ENCODE results near the gene TUFT1.

DNA sequence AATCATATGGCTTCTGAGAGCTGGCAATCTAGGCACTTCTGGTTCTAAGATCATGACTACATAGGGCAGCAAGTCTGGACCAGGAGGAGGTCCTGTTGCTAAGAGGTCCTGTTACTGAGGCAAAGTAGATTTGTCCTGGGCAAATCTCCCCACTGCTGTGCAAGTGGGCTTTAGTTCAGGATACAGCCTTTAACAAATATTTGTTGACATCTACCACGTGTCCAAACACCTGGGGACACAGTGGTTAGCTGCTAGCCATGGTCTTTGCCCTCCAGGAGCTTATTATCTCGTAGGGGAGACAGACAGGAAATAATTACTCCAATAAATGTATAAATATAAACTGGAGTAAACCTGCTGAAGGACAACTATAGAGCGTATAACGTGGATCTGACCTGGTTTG lies 25.7 kb upstream of the TUFT1 start:
- TF ChIP-seq, protein P1, sequence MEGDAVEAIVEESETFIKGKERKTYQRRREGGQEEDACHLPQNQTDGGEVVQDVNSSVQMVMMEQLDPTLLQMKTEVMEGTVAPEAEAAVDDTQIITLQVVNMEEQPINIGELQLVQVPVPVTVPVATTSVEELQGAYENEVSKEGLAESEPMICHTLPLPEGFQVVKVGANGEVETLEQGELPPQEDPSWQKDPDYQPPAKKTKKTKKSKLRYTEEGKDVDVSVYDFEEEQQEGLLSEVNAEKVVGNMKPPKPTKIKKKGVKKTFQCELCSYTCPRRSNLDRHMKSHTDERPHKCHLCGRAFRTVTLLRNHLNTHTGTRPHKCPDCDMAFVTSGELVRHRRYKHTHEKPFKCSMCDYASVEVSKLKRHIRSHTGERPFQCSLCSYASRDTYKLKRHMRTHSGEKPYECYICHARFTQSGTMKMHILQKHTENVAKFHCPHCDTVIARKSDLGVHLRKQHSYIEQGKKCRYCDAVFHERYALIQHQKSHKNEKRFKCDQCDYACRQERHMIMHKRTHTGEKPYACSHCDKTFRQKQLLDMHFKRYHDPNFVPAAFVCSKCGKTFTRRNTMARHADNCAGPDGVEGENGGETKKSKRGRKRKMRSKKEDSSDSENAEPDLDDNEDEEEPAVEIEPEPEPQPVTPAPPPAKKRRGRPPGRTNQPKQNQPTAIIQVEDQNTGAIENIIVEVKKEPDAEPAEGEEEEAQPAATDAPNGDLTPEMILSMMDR (tag by site-specific recombination; IDR thresholded peaks at IDR 0.05) = no peak
- no peak for TF ChIP-seq ZNF658 (tag by site-specific recombination; IDR thresholded peaks at IDR 0.05)
- no peak for TF ChIP-seq ZNF473 (tag by site-specific recombination; IDR thresholded peaks at IDR 0.05)
- TF ChIP-seq, protein P2, sequence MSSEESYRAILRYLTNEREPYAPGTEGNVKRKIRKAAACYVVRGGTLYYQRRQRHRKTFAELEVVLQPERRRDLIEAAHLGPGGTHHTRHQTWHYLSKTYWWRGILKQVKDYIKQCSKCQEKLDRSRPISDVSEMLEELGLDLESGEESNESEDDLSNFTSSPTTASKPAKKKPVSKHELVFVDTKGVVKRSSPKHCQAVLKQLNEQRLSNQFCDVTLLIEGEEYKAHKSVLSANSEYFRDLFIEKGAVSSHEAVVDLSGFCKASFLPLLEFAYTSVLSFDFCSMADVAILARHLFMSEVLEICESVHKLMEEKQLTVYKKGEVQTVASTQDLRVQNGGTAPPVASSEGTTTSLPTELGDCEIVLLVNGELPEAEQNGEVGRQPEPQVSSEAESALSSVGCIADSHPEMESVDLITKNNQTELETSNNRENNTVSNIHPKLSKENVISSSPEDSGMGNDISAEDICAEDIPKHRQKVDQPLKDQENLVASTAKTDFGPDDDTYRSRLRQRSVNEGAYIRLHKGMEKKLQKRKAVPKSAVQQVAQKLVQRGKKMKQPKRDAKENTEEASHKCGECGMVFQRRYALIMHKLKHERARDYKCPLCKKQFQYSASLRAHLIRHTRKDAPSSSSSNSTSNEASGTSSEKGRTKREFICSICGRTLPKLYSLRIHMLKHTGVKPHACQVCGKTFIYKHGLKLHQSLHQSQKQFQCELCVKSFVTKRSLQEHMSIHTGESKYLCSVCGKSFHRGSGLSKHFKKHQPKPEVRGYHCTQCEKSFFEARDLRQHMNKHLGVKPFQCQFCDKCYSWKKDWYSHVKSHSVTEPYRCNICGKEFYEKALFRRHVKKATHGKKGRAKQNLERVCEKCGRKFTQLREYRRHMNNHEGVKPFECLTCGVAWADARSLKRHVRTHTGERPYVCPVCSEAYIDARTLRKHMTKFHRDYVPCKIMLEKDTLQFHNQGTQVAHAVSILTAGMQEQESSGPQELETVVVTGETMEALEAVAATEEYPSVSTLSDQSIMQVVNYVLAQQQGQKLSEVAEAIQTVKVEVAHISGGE (tag by site-specific recombination; conservative IDR thresholded peaks at IDR 0.05; ENCODE audit: low read depth) = no peak
- TF ChIP-seq, protein P3, sequence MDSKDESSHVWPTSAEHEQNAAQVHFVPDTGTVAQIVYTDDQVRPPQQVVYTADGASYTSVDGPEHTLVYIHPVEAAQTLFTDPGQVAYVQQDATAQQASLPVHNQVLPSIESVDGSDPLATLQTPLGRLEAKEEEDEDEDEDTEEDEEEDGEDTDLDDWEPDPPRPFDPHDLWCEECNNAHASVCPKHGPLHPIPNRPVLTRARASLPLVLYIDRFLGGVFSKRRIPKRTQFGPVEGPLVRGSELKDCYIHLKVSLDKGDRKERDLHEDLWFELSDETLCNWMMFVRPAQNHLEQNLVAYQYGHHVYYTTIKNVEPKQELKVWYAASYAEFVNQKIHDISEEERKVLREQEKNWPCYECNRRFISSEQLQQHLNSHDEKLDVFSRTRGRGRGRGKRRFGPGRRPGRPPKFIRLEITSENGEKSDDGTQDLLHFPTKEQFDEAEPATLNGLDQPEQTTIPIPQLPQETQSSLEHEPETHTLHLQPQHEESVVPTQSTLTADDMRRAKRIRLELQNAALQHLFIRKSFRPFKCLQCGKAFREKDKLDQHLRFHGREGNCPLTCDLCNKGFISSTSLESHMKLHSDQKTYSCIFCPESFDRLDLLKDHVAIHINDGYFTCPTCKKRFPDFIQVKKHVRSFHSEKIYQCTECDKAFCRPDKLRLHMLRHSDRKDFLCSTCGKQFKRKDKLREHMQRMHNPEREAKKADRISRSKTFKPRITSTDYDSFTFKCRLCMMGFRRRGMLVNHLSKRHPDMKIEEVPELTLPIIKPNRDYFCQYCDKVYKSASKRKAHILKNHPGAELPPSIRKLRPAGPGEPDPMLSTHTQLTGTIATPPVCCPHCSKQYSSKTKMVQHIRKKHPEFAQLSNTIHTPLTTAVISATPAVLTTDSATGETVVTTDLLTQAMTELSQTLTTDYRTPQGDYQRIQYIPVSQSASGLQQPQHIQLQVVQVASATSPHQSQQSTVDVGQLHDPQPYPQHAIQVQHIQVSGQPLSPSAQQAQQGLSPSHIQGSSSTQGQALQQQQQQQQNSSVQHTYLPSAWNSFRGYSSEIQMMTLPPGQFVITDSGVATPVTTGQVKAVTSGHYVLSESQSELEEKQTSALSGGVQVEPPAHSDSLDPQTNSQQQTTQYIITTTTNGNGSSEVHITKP (tag by site-specific recombination; IDR thresholded peaks at IDR 0.05) = no peak
- TF ChIP-seq, protein P4, sequence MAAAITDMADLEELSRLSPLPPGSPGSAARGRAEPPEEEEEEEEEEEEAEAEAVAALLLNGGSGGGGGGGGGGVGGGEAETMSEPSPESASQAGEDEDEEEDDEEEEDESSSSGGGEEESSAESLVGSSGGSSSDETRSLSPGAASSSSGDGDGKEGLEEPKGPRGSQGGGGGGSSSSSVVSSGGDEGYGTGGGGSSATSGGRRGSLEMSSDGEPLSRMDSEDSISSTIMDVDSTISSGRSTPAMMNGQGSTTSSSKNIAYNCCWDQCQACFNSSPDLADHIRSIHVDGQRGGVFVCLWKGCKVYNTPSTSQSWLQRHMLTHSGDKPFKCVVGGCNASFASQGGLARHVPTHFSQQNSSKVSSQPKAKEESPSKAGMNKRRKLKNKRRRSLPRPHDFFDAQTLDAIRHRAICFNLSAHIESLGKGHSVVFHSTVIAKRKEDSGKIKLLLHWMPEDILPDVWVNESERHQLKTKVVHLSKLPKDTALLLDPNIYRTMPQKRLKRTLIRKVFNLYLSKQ (tag by site-specific recombination; IDR thresholded peaks at IDR 0.05; ENCODE audit: borderline replicate concordance) = no peak
- TF ChIP-seq ZNF558 (tag by site-specific recombination; IDR thresholded peaks at IDR 0.05) = no peak
- no peak for TF ChIP-seq ZNF324 (tag by site-specific recombination; IDR thresholded peaks at IDR 0.05)
- TF ChIP-seq, protein P5, sequence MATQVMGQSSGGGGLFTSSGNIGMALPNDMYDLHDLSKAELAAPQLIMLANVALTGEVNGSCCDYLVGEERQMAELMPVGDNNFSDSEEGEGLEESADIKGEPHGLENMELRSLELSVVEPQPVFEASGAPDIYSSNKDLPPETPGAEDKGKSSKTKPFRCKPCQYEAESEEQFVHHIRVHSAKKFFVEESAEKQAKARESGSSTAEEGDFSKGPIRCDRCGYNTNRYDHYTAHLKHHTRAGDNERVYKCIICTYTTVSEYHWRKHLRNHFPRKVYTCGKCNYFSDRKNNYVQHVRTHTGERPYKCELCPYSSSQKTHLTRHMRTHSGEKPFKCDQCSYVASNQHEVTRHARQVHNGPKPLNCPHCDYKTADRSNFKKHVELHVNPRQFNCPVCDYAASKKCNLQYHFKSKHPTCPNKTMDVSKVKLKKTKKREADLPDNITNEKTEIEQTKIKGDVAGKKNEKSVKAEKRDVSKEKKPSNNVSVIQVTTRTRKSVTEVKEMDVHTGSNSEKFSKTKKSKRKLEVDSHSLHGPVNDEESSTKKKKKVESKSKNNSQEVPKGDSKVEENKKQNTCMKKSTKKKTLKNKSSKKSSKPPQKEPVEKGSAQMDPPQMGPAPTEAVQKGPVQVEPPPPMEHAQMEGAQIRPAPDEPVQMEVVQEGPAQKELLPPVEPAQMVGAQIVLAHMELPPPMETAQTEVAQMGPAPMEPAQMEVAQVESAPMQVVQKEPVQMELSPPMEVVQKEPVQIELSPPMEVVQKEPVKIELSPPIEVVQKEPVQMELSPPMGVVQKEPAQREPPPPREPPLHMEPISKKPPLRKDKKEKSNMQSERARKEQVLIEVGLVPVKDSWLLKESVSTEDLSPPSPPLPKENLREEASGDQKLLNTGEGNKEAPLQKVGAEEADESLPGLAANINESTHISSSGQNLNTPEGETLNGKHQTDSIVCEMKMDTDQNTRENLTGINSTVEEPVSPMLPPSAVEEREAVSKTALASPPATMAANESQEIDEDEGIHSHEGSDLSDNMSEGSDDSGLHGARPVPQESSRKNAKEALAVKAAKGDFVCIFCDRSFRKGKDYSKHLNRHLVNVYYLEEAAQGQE (tag by site-specific recombination; IDR thresholded peaks at IDR 0.05) = no peak
- TF ChIP-seq, protein P6, sequence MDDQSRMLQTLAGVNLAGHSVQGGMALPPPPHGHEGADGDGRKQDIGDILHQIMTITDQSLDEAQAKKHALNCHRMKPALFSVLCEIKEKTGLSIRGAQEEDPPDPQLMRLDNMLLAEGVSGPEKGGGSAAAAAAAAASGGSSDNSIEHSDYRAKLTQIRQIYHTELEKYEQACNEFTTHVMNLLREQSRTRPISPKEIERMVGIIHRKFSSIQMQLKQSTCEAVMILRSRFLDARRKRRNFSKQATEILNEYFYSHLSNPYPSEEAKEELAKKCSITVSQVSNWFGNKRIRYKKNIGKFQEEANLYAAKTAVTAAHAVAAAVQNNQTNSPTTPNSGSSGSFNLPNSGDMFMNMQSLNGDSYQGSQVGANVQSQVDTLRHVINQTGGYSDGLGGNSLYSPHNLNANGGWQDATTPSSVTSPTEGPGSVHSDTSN (CRISPR knock-in tag; IDR thresholded peaks at IDR 0.05) = no peak
- no peak for TF ChIP-seq ZFP37 (tag by site-specific recombination; IDR thresholded peaks at IDR 0.05)
- no peak for TF ChIP-seq ZNF2 (tag by site-specific recombination; IDR thresholded peaks at IDR 0.05)
